Fibroblast of skin of right quadriceps (primary cell): ENCODE data around the gene CBX8.

Experiments used
- DNase-seq: peaks from one replicate; pipeline ENCODE4 v3.0.0-alpha.2; 2013

CBX8 gene

GRCh38 chr17:79834565-79835469, 37.9 kb upstream of the CBX8 start:
- DNase-seq = no peak

GRCh38 chr17:79833744-79834564, 37.1 kb upstream of the CBX8 start:
- no peak for DNase-seq

- no peak for DNase-seq
Measured at GRCh38 chr17:79833110-79833450, 36.2 kb upstream of the CBX8 start.

- no peak for DNase-seq
Measured at GRCh38 chr17:79832218-79833109, 35.6 kb upstream of the CBX8 start.

GRCh38 chr17:79831265-79832217, 34.7 kb upstream of the CBX8 start:
- no peak for DNase-seq

GRCh38 chr17:79830763-79831264, 33.9 kb upstream of the CBX8 start:
- no peak for DNase-seq

GRCh38 chr17:79830303-79830702, 33.4 kb upstream of the CBX8 start:
- DNase-seq = no peak

GRCh38 chr17:79829457-79829856, 32.6 kb upstream of the CBX8 start:
- DNase-seq = no peak

GRCh38 chr17:79829004-79829403, 32.1 kb upstream of the CBX8 start:
- DNase-seq = no peak

GRCh38 chr17:79826841-79827578, 30.1 kb upstream of the CBX8 start:
- DNase-seq = no peak

GRCh38 chr17:79826204-79826680, 29.4 kb upstream of the CBX8 start:
- peak; percentile 45 for DNase-seq

- no peak for DNase-seq
Measured at GRCh38 chr17:79825580-79825921, 28.7 kb upstream of the CBX8 start.

GRCh38 chr17:79824893-79825579, 28.2 kb upstream of the CBX8 start:
- no peak for DNase-seq

- no peak for DNase-seq
Measured at GRCh38 chr17:79824234-79824633, 27.4 kb upstream of the CBX8 start.

GRCh38 chr17:79822583-79823124, 25.8 kb upstream of the CBX8 start:
- DNase-seq = no peak

- DNase-seq = no peak
Measured at GRCh38 chr17:79821331-79822095, 24.6 kb upstream of the CBX8 start.

- no peak for DNase-seq
Measured at GRCh38 chr17:79820959-79821330, 24.1 kb upstream of the CBX8 start.

GRCh38 chr17:79819534-79820276, 22.8 kb upstream of the CBX8 start:
- no peak for DNase-seq
